BJ (cell line): ENCODE results near the gene LRRC34. TPM values are rescaled to one million over a fixed set of nuclear protein-coding genes. Genes with fewer than 3 reads are reported as not detected.

Experiments
- CTCF ChIA-PET: fragments of 350-600 bp; formaldehyde crosslinking; extraction: SDS; loops from one replicate; lab custom pipeline; 2021; ENCODE audit warnings: antibody characterized with exemption, inconsistent platforms; lab: Yijun Ruan, JAX
- POLR2A ChIA-PET: fragments of 300-600 bp; sonication (Branson Sonifier 250); formaldehyde crosslinking; extraction: SDS; loops from one replicate; lab custom pipeline; 2021; ENCODE audit warnings: antibody characterized with exemption; lab: Charles Lee
- DNase-seq: peaks from one replicate; pipeline ENCODE4 v3.0.0-alpha.2; 2011; ENCODE audit warnings: low read depth
- H3K27me3 ChIP-seq: 2 replicates; pipeline ENCODE4 v1.6.0; 2011; ENCODE audit warnings: low read length; ENCODE audit not compliant: control insufficient read depth, insufficient read depth
- H3K36me3 ChIP-seq: 2 replicates; pipeline ENCODE4 v1.5.1; 2011; ENCODE audit warnings: low read length; ENCODE audit not compliant: control insufficient read depth, insufficient read depth
- H3K4me3 ChIP-seq: 2 replicates; pipeline ENCODE4 v1.5.1; 2011; ENCODE audit warnings: low read depth, mild to moderate bottlenecking, control low read depth, low read length
- CTCF ChIP-seq: IDR thresholded peaks from 2 replicates; pipeline ENCODE4 v1.5.1; 2011; ENCODE audit warnings: low read depth, mild to moderate bottlenecking, control low read depth, inconsistent platforms, low read length, moderate library complexity; ENCODE audit not compliant: insufficient read depth
- polyA plus RNA-seq: library from polyadenylated mRNA; depleted of rRNA; stranded (reverse); fragments of >200 nt; gene quantifications from 2 replicates; pipeline ENCODE4 v1.2.3, GENCODE V29; 2011

Gene LRRC34
- polyA plus RNA-seq, 1 experiment: 1.6 TPM

- no peaks in the 10 kb centered on the region for H3K27me3 ChIP-seq
- H3K4me3 ChIP-seq: peak within 1 kb of the TSS; percentile 68
- H3K36me3 ChIP-seq: no peaks in the 10 kb centered on the region
- ChIA-PET CTCF (no interaction called here), POLR2A (no interaction called here)
- no peak for DNase-seq
- no peak for TF ChIP-seq CTCF
Measured at GRCh38 chr3:169764882-169765612, 47.7 kb downstream of the LRRC34 start, which contains the start of gene TERC. TERC (minus strand) TSS chr3:169765060.

- ChIA-PET POLR2A (no interaction called here), CTCF (no interaction called here)
- Histone ChIP-seq H3K27me3 (no peaks in the 10 kb centered on the region), H3K36me3 (no peaks in the 10 kb centered on the region), H3K4me3 (peak overlapping the region; percentile 68)
- DNase-seq: no peak
- no peak for TF ChIP-seq CTCF
Measured at GRCh38 chr3:169764312-169764881, 48.3 kb downstream of the LRRC34 start.

GRCh38 chr3:169760479-169760878, 52.2 kb downstream of the LRRC34 start:
- POLR2A ChIA-PET: no interaction called here
- H3K36me3 ChIP-seq: no peaks in the 10 kb centered on the region
- H3K27me3 ChIP-seq: no peaks in the 10 kb centered on the region
- no peak for DNase-seq
- no peak overlapping the region for H3K4me3 ChIP-seq
- no peak for TF ChIP-seq CTCF
- CTCF ChIA-PET: no interaction called here

GRCh38 chr3:169759256-169759655, 53.4 kb downstream of the LRRC34 start:
- Histone ChIP-seq H3K4me3 (no peak overlapping the region), H3K27me3 (peaks cover 1% of the 10 kb centered on the region; the same call in 1 of the 2 replicates), H3K36me3 (no peaks in the 10 kb centered on the region)
- ChIA-PET CTCF (no interaction called here), POLR2A (no interaction called here)
- no peak for TF ChIP-seq CTCF
- DNase-seq: no peak

DNA sequence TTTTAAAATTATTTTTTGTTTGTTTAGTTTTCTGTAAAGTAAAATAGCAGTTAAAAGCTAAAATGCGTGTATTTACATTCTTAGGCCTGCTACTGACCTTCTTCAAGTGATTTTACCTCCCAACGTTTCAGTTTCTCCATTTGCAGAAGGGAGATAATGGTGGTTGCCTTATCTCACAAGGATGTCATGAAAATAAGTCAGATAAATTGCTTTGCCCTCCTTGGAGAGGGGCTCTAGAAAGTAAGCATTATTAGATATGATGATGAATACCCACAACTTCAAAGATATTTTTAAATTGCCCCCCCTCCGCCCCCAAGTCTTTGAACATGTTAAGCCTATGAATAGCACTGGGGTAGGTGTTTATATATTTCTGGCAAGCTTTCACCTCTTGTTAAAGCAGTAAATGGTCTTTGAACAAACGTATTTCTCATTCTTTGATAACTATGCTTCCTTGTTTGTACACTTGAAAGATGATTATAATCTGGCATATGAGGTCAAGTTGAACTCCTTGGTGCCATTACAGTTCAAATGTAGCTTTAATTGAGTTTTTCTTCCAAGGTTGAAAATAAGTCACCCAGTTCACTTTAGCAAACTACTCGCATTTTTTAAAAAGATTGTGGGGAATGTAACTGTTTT, 54.2 kb downstream of the LRRC34 start:
- ChIA-PET POLR2A (no interaction called here), CTCF (no interaction called here)
- no peak for DNase-seq
- Histone ChIP-seq H3K4me3 (no peak overlapping the region), H3K27me3 (peaks cover 1% of the 10 kb centered on the region; the same call in 1 of the 2 replicates), H3K36me3 (no peaks in the 10 kb centered on the region)
- no peak for TF ChIP-seq CTCF
